HepG2 (cell line): Measurements from ENCODE around the gene PRICKLE3. TPM values are rescaled to one million over a fixed set of nuclear protein-coding genes. Genes with fewer than 3 reads are reported as not detected.

Source experiments
- ATAC-seq: fragments of 200-7000 bp; cut with Tn5 transposase; 3 replicates; pipeline ENCODE4 v1.9.1; 2020; ENCODE audit warnings: mild to moderate bottlenecking, moderate library complexity
- BruUV-seq: library from RNA; stranded (reverse); fragments of 400-500 nt; replicated peaks from 2 replicates; lab custom pipeline; 2021; lab: Mats Ljungman, UMichigan
- CTCF ChIA-PET: fragments of 300-600 bp; formaldehyde crosslinking; extraction: SDS; loops from one replicate; lab custom pipeline; 2021; ENCODE audit warnings: low total read pairs, inconsistent platforms, low intra/inter-chr PET ratio; lab: Yijun Ruan, JAX
- POLR2A ChIA-PET: fragments of 350-600 bp; sonication (Branson Sonifier 250); formaldehyde crosslinking; loops from one replicate; lab custom pipeline; 2020; ENCODE audit warnings: antibody characterized with exemption, inconsistent platforms; lab: Yijun Ruan, JAX
- DNase-seq: peaks from one replicate; pipeline ENCODE4 v3.0.0-alpha.2; 2015; ENCODE audit warnings: low spot score
- FAIRE-seq: peaks from 3 replicates; lab custom pipeline; 2011; peaks lifted over from hg19 to GRCh38; lab: Jason Lieb, UNC
- H2AFZ ChIP-seq: one replicate; pipeline ENCODE4 v1.6.1; 2011; ENCODE audit warnings: low read length, inconsistent platforms
- H3K27ac ChIP-seq: fragments of 300-600 bp; 3 replicates; pipeline ENCODE4 v1.8.0; 2011; ENCODE audit warnings: mixed run types, mild to moderate bottlenecking, mixed read lengths, low read length, inconsistent platforms; ENCODE audit not compliant: insufficient read depth; ENCODE audit errors: extremely low read length
- H3K27me3 ChIP-seq, 2 experiments: fragments of 200-600 bp in 1 of 2; 2 replicates in 1 of 2; 3 replicates in 1 of 2; pipeline versions ENCODE4 v1.6.0 to v1.8.0; 2011; ENCODE audit warnings: low read length in 2 of 2, mild to moderate bottlenecking in 2 of 2, moderate library complexity in 2 of 2, inconsistent platforms in 1 of 2; ENCODE audit not compliant: insufficient read depth in 2 of 2, control insufficient read depth in 1 of 2
- H3K36me3 ChIP-seq, 2 experiments: fragments of 200-600 bp in 1 of 2; replicated peaks in 1 of 2; 2 replicates in 1 of 2; 3 replicates in 1 of 2; pipeline versions ENCODE4 v1.5.1 to v1.8.0; 2011; ENCODE audit warnings: low read length in 2 of 2, inconsistent platforms in 1 of 2; ENCODE audit not compliant: insufficient read depth in 2 of 2, control insufficient read depth in 1 of 2
- H3K4me1 ChIP-seq: 2 replicates; pipeline ENCODE4 v1.5.1; 2012; ENCODE audit warnings: low read length, inconsistent platforms; ENCODE audit not compliant: insufficient read depth
- H3K4me2 ChIP-seq: 2 replicates; pipeline ENCODE4 v1.6.0; 2011; ENCODE audit warnings: low read depth, low read length, inconsistent platforms
- H3K4me3 ChIP-seq, 3 experiments: fragments of 200-600 bp in 1 of 3; sonication (generic), shearing (Covaris generic) in 1 of 3; replicated peaks in 1 of 3; 2 replicates each; pipeline ENCODE4 v1.5.1; 2011 to 2016; ENCODE audit warnings: low read length in 3 of 3, inconsistent platforms in 2 of 3, low read depth in 2 of 3, mild to moderate bottlenecking in 2 of 3, control low read depth in 1 of 3, mixed read lengths in 1 of 3; ENCODE audit not compliant: insufficient read depth in 1 of 3
- H3K79me2 ChIP-seq: one replicate; pipeline ENCODE4 v1.6.1; 2011; ENCODE audit warnings: low read length, inconsistent platforms; ENCODE audit not compliant: insufficient read depth
- H3K9ac ChIP-seq: 2 replicates; pipeline ENCODE4 v1.6.0; 2011; ENCODE audit warnings: mild to moderate bottlenecking, low read depth, low read length, inconsistent platforms; ENCODE audit not compliant: insufficient read depth
- H3K9me3 ChIP-seq: 2 replicates; pipeline ENCODE4 v1.5.1; 2012; ENCODE audit warnings: mild to moderate bottlenecking, low read length
- H4K20me1 ChIP-seq: 2 replicates; pipeline ENCODE4 v1.6.0; 2011; ENCODE audit warnings: inconsistent platforms, mild to moderate bottlenecking, low read length, moderate library complexity; ENCODE audit not compliant: insufficient read depth
- BHLHE40 ChIP-seq: IDR thresholded peaks from 2 replicates; pipeline ENCODE4 v1.6.1; 2011; ENCODE audit warnings: low read length, improper control_type of control experiment
- CAMTA2 ChIP-seq: sonication (generic); formaldehyde crosslinking; IDR thresholded peaks from 2 replicates; pipeline ENCODE4 v1.4.0; 2020; ENCODE audit warnings: mild to moderate bottlenecking, missing genetic modification reagents, borderline replicate concordance
- FOSL1 ChIP-seq: sonication (generic); formaldehyde crosslinking; IDR thresholded peaks from 2 replicates; pipeline ENCODE4 v1.9.0; 2021; ENCODE audit warnings: missing genetic modification reagents, borderline replicate concordance
- SP1 ChIP-seq, 2 experiments: fragments of 450-650 bp in 1 of 2; sonication (generic) in 1 of 2; formaldehyde crosslinking in 1 of 2; IDR thresholded peaks; 2 replicates each; pipeline versions ENCODE4 v1.4.0 to v1.6.1; 2016 to 2020; ENCODE audit warnings: missing genetic modification reagents in 1 of 2
- TFE3 ChIP-seq: IDR thresholded peaks from 2 replicates; pipeline ENCODE4 v1.6.1; 2016
- ZBTB42 ChIP-seq: sonication (generic); formaldehyde crosslinking; IDR thresholded peaks from 2 replicates; pipeline ENCODE4 v1.5.0; 2020; ENCODE audit warnings: mild to moderate bottlenecking, missing genetic modification reagents
- ZNF207 ChIP-seq: fragments of 450-650 bp; IDR thresholded peaks from 2 replicates; pipeline ENCODE4 v1.6.1; 2016; ENCODE audit warnings: antibody characterized with exemption, borderline replicate concordance
- ZNF260 ChIP-seq: sonication (generic); formaldehyde crosslinking; IDR thresholded peaks from 2 replicates; pipeline ENCODE4 v1.4.0; 2020; ENCODE audit warnings: missing genetic modification reagents, low read depth, mild to moderate bottlenecking, borderline replicate concordance
- ZNF3 ChIP-seq: IDR thresholded peaks from 2 replicates; pipeline ENCODE4 v1.7.0; 2017; ENCODE audit warnings: inconsistent platforms
- ZNF337 ChIP-seq: sonication (generic); formaldehyde crosslinking; IDR thresholded peaks from 2 replicates; pipeline ENCODE4 v1.5.1; 2020; ENCODE audit warnings: missing genetic modification reagents, low read depth, mild to moderate bottlenecking, borderline replicate concordance
- WGBS: methylation state at CpG from one replicate; pipeline ENCODE4 v1.1.6; 2017; ENCODE audit warnings: low lambda C conversion rate; 5-methylcytosine and 5-hydroxymethylcytosine counted together
- in situ Hi-C: cut with HindIII; loops from 2 replicates; pipeline ENCODE4 v1.10.0; 2017; ENCODE audit warnings: low pct_unique_long_range_greater_than_20kb; ENCODE audit not compliant: extremely low pct_ligation_motif_present
- intact Hi-C: fragments of 100-400 bp; cut with micrococcal nuclease; formaldehyde crosslinking; loops from one replicate; pipeline ENCODE4 v1.10.0; 2022; ENCODE audit not compliant: unreplicated experiment
- polyA plus RNA-seq, 8 experiments: library from polyadenylated mRNA; depleted of rRNA in 3 of 8; stranded (reverse) in 7 of 8; unstranded in 1 of 8; fragments of >200 nt; fragmentation: Illumina TruSeq in 4 of 8; extraction: Trizol in 4 of 8; gene quantifications; 2 replicates each; pipeline versions ENCODE4 v1.2.1 to v1.2.3, GENCODE V29; 2011 to 2016; ENCODE audit warnings: low read depth in 4 of 8, missing spikeins in 1 of 8, mixed read lengths in 1 of 8; ENCODE audit not compliant: insufficient read depth in 1 of 8
- total RNA-seq, 5 experiments: library from RNA; depleted of rRNA; stranded (reverse); fragments of >200 nt; fragmentation: Illumina TruSeq; extraction: Trizol; gene quantifications; 2 replicates each; pipeline ENCODE4 v1.2.3, GENCODE V29; 2016; ENCODE audit warnings: low read depth in 1 of 5
- TF ChIP-seq, protein P1 (sequence below): sonication (generic); formaldehyde crosslinking; IDR thresholded peaks from 2 replicates; pipeline ENCODE4 v1.8.0; 2022; ENCODE audit warnings: missing genetic modification reagents, low read depth, mild to moderate bottlenecking, borderline replicate concordance
- TF ChIP-seq, protein P2 (sequence below): sonication (generic); formaldehyde crosslinking; IDR thresholded peaks from 2 replicates; pipeline ENCODE4 v1.4.0; 2020; ENCODE audit warnings: missing genetic modification reagents, mild to moderate bottlenecking, borderline replicate concordance
- TF ChIP-seq, protein P3 (sequence below): sonication (generic); formaldehyde crosslinking; IDR thresholded peaks from 2 replicates; pipeline ENCODE4 v1.5.0; 2020; ENCODE audit warnings: mild to moderate bottlenecking, missing genetic modification reagents

Gene PRICKLE3
- total and polyA plus RNA-seq, 2 of the 13 experiments (the other 11 are each of a cell fraction or from before 2014, with no cell fraction given): 2.6 TPM

DNA sequence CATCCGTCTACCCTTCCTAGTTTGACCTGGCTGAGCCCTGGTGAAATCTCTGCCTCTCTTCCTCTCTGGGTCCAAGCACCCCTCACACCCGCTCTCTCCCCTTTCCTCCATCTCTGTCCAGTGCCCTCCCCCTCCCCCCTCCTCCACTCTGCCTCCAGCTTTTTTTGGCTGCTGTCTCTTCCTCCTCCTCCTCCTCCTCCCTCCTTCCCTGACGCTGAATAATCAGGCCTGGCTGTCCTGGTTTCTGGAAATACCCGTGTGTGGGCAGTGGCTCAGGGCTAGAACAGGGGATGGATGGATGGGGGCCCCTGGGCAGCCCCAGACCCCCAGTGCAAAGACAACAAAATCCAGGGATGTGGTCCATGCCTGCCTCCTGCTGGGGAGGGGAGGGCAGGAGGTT, 18.5 kb upstream of the PRICKLE3 start:
- H3K36me3 ChIP-seq: no peaks in the 10 kb centered on the region

More for the DNA sequence above, 18.5 kb upstream of the PRICKLE3 start:
- Histone ChIP-seq H3K4me2 (no peak overlapping the region), H2AFZ (no peak overlapping the region), H3K4me1 (peaks cover 11% of the 10 kb centered on the region), H3K27me3 (no peaks in the 10 kb centered on the region), H4K20me1 (no peaks in the 10 kb centered on the region), H3K9me3 (no peaks in the 10 kb centered on the region), H3K79me2 (no peaks in the 10 kb centered on the region), H3K4me3 (no peak overlapping the region), H3K9ac (no peak overlapping the region), H3K27ac (no peak overlapping the region)
- in situ Hi-C loops (no loop called here), intact Hi-C loops (no loop called here)
- no TSS peak for BruUV-seq
- TF ChIP-seq FOSL1 (CRISPR knock-in tag) (no peak), ZNF3 (CRISPR knock-in tag) (no peak), SP1 (IDR thresholded peaks at IDR 0.05) (no peak), SP1 (CRISPR knock-in tag; IDR thresholded peaks at IDR 0.05) (no peak), TFE3 (CRISPR knock-in tag) (no peak), ZBTB42 (CRISPR knock-in tag) (no peak), CAMTA2 (no peak), ZNF260 (CRISPR knock-in tag) (no peak), BHLHE40 (no peak), ZNF337 (no peak), ZNF207 (no peak)
- TF ChIP-seq, protein P1, sequence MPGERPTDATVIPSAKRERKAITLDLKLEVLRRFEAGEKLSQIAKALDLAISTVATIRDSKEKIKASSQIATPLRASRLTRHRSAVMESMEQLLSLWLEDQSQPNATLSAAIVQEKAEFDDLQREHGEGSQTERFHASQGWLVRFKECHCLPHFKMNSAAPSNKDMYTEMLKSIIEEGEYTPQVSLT (CRISPR knock-in tag): no peak
- TF ChIP-seq, protein P2, sequence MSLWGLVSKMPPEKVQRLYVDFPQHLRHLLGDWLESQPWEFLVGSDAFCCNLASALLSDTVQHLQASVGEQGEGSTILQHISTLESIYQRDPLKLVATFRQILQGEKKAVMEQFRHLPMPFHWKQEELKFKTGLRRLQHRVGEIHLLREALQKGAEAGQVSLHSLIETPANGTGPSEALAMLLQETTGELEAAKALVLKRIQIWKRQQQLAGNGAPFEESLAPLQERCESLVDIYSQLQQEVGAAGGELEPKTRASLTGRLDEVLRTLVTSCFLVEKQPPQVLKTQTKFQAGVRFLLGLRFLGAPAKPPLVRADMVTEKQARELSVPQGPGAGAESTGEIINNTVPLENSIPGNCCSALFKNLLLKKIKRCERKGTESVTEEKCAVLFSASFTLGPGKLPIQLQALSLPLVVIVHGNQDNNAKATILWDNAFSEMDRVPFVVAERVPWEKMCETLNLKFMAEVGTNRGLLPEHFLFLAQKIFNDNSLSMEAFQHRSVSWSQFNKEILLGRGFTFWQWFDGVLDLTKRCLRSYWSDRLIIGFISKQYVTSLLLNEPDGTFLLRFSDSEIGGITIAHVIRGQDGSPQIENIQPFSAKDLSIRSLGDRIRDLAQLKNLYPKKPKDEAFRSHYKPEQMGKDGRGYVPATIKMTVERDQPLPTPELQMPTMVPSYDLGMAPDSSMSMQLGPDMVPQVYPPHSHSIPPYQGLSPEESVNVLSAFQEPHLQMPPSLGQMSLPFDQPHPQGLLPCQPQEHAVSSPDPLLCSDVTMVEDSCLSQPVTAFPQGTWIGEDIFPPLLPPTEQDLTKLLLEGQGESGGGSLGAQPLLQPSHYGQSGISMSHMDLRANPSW (CRISPR knock-in tag): no peak
- TF ChIP-seq, protein P3, sequence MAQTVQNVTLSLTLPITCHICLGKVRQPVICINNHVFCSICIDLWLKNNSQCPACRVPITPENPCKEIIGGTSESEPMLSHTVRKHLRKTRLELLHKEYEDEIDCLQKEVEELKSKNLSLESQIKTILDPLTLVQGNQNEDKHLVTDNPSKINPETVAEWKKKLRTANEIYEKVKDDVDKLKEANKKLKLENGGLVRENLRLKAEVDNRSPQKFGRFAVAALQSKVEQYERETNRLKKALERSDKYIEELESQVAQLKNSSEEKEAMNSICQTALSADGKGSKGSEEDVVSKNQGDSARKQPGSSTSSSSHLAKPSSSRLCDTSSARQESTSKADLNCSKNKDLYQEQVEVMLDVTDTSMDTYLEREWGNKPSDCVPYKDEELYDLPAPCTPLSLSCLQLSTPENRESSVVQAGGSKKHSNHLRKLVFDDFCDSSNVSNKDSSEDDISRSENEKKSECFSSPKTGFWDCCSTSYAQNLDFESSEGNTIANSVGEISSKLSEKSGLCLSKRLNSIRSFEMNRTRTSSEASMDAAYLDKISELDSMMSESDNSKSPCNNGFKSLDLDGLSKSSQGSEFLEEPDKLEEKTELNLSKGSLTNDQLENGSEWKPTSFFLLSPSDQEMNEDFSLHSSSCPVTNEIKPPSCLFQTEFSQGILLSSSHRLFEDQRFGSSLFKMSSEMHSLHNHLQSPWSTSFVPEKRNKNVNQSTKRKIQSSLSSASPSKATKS (CRISPR knock-in tag): no peak
- DNase-seq (no peak), FAIRE-seq (no peak), ATAC-seq (no peak)
- CTCF ChIA-PET: no interaction called here
- POLR2A ChIA-PET: no interaction called here
- 21% methylated on average over 4 of the region's 4 CpGs for WGBS
